Activated CD4-positive, alpha-beta T cell treated with anti-CD3 and anti-CD28 coated beads, Interleukin-2, amount 50 U/mL, for 1 hour (primary cell): Measurements from ENCODE around the gene TESK2.
"Not testable (repeated sequence)": the region's sequence is repeated elsewhere in the genome, so short reads cannot be mapped to it uniquely, and the experiment has no call there.

Experiments used
- DNase-seq: peaks from one replicate; pipeline ENCODE4 v3.0.0-alpha.2; 2020

Gene TESK2, protein sequence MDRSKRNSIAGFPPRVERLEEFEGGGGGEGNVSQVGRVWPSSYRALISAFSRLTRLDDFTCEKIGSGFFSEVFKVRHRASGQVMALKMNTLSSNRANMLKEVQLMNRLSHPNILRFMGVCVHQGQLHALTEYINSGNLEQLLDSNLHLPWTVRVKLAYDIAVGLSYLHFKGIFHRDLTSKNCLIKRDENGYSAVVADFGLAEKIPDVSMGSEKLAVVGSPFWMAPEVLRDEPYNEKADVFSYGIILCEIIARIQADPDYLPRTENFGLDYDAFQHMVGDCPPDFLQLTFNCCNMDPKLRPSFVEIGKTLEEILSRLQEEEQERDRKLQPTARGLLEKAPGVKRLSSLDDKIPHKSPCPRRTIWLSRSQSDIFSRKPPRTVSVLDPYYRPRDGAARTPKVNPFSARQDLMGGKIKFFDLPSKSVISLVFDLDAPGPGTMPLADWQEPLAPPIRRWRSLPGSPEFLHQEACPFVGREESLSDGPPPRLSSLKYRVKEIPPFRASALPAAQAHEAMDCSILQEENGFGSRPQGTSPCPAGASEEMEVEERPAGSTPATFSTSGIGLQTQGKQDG

DNA sequence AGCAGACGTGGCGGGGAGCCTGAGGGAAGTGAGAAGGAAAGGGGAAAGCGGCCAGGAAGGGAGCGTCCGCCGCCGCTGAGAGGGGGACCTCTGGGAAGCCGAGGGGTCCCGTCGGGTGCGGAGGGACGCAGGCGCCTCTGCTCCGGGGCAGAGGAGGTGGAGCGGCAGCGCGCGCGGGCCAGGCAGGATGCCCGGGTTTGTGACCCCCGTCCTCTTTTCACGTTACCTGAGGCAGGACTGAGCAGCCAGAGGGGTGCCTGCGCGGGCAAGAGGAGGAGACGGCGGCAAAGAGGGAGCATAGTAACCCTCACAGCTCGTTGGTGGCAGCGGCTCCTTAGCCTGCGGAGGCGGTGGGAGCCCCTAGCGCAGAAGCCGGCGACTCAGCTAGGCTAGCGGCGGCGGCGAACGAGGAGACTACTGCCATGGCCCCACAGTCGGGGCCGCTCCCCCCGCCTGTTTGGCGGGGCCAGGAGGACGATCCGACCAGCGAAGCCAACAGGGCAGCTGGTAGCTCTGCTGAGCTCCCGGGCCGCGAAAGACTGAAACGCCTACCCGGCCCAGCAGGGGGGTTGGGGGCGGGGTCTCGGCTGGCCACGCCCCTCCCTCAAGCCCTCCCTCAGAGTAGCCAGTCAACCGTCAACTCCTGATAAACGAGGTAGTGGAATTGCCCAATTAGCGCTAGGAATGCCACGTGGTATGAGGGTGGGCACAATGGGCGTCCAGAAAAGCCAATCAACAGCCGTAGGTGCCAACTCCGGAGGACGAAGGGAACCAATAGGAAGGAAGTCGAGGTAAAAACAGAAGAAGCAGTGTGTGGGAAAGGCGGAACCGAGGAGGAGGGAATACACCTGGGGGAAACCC lies at the start of gene TESK2:
Gene TESK2, minus strand, starts transcription at position 538 of the 861 bp plus-strand sequence. CDS start 33,378 bp downstream, outside the sequence.
- peak; percentile 94 for DNase-seq

DNA sequence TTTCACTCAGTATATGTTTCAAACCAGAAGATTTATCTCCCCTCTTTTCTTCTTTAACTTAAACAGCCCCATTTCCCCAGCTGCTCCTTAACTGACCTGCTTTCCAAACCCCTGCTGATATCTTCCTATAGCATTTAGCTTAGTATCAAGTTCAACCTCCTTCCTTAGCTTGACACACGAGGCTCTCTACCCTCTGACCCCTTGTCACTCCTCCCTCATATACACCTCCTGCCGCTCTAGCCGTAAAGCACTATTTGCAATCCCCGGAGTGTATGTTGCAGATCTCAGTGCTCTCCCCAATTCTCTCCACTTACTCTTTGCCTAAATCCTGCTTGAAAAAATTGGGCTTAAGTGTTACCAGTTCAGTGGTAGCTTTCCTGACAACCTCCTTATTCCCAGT lies 45.9 kb upstream of the TESK2 start:
- DNase-seq = no peak

DNA sequence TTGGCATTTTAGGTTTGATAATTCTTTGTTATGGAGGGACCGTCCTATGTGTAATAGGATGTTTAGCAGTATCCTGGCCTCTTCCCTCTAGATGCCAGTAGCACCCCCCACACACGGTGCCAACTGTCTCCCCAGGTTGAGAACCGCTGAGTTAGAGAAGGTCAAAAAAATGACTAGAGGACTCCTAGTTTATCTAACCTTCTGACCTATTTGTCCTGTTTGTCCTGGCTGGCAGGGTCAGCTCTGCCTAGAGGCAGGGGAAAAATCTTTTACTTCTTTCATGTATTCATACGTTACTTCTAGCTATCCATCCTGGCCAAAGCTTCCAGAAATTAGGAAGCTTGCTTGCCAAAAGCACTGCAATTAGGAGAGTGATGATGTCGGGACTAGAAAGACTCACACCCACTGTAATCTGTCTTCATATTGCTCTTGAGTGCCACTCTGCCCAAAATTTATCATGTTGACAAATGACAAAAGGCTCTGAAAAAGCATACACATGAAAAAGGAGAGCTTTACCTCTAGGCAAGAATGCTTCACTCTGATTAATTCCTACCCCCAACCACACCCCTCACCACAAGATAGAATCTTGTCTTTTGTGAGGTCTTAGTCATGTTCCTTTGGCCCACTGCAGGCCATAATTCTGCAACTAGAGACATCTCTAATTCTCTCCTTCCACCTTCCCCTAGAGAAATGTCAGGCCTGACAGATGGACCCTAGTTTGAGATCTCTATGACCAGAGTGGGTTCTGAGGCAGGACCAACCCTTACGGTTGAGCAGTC lies 45.2 kb upstream of the TESK2 start:
- DNase-seq = no peak

DNA sequence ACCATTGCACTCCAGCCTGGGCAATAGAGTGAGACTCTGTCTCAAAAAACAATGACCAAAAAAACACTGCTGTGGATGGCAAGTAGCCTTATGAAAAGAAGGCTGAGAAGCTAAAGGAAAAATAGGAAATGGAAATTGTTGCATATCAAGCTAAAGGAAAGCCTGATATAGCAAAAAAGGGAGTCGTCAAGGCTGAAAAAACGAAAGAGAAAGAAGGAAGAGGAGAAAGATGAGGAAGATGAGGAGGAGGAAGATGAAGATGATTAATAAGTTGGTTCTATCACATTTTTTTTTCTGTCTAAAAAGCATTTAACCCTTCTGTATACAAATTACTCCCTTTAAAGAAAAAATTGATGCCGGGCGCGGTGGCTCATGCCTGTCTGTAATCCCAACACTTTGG lies 40.9 kb upstream of the TESK2 start:
- DNase-seq = no peak

DNA sequence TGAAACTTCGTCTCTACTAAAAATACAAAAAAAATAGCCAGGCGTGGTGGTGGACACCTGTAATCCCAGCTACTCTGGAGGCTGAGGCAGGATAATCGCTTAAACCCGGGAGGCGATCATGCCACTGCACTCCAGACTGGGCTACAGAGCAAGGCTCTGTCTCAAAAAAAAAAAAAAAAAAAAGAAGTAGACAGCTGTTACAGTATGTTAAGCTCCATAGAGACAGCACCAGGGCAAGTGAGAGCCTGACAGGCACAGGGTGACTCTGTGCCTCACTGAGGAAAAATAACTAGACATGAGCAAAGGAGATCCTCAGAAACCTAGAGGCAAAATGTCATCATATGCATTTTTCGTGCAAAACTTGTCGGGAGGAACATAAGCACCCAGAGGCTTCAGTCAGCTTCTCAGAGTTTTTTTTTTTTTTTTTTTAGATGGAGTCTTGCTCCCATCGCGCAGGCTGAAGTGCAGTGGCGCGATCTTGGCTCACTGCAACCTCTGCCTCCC lies 39.7 kb upstream of the TESK2 start:
- no peak for DNase-seq

DNA sequence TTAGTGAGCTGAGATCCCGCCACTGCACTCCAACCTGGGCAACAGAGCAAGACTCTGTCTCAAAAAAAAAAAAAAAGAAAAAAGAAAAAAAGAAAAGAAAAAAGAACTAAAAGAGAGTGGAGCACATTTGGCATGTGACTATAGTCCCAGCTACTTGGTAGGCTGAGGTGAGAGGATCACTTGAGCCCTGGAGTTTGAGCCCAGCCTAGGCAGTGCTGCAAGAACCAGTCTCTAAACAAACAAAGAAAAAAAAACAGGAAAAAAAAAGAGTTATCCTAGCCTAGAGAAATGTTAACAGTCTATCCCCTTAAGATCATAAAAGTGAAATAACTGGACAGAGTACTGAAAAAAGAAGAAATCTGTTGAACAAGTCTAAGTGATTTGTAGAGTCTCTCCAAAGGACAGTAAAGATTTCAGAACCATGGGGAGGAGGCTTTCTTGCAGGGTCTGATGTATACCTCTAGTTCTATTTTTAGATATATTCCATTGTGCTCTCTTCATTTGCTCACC lies 35.2 kb upstream of the TESK2 start:
- no peak for DNase-seq

DNA sequence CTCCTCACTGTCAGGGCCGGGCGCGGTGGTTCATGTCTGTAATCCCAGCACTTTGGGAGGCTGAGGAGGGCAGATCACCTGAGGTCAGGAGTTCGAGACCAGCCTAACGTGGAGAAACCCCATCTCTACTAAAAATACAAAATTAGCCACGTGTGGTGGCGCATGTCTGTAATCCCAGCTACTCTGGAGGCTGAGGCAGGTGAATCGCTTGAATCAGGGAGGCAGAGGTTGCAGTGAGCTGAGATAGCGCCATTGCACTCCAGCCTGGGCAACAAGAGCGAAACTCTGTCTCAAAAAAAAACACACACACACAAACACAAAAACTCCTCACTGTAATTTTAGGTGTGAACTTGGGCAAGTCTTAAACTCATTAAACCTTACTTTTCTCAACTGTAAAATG lies 33.0 kb upstream of the TESK2 start:
- not testable (repeated sequence) for DNase-seq

DNA sequence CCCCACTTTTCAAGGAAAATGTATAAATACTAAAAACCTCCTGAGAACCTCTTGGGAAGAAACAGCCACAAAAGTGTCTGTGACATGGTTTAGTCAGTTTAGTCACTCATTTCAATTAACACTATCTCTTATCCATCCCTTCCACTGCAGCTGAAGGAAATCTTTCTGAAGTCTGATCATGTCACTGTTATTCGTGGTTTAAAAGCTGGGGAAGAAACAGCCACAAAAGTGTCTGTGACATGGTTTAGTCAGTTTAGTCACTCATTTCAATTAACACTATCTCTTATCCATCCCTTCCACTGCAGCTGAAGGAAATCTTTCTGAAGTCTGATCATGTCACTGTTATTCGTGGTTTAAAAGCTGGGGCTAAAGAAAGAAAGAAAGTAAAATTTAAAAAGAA lies 32.6 kb upstream of the TESK2 start:
- DNase-seq = not testable (repeated sequence)

DNA sequence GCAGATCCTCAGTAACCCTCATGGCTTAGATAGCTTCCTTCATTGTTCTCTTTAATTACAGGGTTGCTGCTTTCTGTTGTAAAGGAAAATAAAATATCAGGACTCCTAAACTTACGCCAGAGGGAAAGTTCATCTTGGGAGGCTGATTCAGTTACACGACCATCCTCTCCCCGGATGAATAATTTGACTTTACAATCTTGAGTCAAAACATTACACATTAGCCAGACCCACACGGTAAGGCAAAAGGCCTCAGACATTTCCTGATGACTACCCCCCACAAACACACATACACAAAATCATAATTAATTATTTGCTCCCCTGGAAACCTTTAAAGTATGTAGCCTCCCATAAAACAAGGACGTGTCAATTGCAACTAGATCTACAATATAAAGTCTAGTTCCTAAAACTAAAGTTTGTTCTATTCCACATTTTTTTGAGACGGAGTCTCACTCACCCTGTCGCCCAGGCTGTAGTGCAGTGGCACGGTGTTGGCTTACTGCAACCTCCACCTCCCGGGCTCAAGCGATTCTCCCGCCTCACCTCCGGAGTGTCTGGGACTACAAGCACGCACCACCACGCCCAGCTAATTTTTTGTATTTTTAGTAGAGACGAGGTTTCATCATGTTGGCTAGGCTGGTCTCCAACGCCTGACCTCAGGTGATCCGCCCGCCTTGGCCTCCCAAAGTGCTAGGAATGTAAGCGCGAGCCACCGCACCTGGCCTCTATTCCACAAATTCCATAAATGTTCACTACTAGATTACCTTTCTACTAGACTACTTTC lies 31.6 kb upstream of the TESK2 start:
- DNase-seq = no peak

DNA sequence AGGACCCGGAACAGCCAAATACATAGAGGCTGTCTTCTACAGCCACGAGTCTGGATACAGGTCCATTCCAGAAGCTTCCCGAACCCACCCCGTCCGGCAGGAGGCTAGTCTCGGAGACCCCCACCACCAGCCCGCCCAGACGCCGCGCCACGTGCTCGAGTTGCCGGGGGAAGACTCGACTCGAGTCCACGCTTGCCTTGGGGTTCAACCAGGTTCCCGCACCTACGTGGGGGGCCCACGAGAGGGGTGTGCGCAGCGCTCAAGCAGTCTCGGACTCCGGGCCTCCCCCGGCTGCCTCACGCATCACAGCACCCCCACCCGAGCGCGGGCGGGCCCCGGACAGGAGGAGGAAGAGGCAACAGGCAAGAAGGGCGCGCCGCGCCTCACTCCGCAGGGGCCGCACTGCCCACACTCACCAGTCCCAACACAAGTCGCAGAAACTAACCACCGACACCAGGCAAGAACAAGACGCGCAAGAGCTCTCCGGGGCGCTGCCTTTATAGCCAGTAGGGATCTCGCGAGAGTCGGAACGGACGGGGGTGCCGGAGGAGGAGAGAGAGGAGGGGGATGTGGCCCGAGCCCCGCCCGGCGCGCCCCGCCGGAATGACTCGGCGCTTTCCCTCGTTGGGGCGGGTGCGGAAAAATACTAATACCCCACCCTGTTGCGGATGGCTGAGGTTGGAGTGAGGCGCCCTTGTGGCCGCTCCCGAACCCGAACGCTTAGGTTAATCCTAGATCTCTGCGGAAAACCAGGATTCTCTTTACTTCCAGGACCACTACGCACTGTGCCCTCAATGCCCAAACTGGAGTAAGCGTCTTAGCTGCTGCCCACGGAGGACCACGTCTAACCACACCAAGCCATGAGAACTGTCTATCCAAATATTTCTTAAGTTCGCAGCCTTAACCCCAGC lies 30.7 kb upstream of the TESK2 start, which contains the start of gene PRDX1:
Gene PRDX1, minus strand, starts transcription at position 472 of the 911 bp plus-strand sequence. CDS start 2,841 bp downstream, outside the sequence.
- peak; percentile 97 for DNase-seq

DNA sequence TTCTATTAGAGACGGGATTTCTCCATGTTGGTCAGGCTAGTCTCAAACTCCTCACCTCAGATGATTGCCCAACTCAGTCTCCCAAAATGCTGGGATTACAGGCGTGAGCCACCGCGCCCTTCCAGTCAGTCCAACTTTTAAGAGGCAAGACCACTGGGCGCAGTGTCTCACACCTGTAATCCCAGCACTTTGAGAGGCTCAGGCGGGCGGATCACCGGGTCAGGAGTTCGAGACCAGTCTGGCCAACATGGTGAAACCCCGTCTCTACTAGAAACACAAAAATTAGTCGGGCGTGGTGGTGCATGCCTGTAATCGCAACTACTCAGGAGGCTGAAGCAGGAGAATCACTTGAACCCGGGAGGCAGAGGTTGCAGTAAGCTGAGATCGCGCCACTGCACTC lies 28.8 kb upstream of the TESK2 start:
- not testable (repeated sequence) for DNase-seq

DNA sequence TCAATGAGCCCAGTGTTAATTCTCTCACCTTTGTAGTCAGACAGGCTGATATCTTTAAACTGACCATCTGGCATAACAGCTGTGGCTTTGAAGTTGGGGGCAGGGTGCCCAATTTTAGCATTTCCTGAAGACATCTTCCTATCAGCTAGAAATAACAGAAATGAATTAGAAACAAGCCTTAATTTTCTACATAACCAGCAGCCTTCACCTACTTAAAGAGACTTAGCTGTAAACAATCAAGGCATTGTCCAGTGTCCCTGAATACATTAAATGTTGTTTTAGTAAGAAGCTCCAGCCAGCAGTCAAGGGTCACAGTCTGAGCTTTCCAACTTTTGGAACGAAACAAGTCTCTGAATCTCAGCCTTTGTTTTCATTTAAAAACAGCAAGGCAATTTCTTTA lies 27.9 kb upstream of the TESK2 start:
- no peak for DNase-seq

DNA sequence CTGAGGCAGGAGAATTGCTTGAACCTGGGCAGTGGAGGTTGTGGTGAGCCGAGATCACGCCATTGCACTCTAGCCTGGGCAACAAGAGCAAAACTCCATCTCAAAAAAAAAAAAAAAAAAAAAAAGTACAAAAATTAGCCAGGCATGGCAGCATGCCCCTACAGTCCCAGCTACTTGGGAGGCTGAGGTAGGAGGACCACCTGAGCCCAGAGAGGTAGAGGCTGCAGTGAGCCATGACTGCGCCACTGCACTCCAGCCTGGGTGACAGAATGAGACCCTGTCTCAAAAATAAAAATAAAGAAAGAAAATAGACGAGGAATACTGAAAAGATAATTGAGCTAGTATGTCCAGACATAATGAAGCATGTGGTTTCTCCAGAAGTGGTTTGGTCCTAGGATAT lies 27.4 kb upstream of the TESK2 start:
- DNase-seq = not testable (repeated sequence)

DNA sequence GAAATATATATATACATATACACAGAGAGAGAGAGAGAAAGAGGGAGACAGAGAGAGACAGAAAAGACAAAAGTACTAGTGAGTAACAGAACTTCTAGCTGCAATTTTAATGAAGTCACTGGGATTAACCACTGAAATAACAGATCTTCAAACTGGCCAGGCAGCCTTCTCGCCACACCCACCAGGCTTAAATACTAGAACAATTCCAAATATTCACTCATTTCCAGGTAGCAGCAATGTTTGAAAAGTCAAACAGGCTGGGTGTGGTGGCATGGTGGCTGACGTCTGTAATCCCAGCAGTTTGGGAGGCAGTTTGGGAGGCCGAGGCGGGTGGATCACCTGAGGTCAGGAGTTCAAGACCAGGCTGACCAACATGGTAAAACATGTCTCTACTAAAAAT lies 25.5 kb upstream of the TESK2 start:
- DNase-seq = no peak

DNA sequence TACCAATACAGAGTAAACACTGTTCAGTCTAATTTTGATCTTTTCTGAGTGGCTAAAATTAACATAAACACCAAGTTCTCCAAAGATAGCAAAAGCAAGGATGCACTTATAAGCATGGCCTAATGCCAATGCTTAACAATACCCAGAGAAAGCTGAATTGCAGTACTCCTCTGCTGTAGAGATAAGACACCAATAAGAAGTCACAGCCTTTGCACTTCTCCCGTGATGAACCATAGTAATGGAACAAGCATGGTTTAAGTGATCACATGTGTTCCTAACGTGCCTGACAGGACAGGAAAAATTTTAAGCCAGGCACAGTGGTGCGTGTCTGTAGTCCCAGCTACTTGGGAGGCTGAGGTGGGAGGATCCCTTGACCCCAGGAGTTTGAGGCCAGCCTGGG lies 25.1 kb upstream of the TESK2 start:
- no peak for DNase-seq

DNA sequence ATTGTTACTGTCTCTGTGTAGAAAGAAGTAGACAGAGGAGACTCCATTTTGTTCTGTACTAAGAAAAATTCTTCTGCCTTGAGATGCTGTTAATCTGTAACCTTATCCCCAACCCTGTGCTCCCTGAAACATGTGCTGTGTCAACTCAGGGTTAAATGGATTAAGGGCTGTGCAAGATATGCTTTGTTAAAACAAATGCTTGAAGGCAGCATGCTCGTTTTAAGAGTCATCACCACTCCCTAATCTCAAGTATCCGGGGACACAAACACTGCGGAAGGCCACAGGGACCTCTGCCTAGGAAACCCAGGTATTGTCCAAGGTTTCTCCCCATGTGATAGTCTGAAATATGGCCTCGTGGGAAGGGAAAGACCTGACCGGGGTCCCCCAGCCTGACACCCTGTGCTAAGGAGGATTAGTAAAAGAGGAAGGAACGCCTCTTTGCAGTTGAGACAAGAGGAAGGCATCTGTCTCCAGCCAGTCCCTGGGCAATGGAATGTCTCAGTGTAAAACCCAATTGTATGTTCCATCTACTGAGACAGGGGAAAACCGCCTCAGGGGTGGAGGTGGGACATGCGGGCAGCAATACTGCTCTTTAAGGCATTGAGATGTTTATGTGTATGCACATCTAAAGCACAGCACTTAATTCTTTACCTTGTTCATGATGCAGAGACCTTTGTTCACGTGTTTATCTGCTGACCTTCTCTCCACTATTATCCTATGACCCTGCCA lies 22.7 kb upstream of the TESK2 start:
- DNase-seq = not testable (repeated sequence)

DNA sequence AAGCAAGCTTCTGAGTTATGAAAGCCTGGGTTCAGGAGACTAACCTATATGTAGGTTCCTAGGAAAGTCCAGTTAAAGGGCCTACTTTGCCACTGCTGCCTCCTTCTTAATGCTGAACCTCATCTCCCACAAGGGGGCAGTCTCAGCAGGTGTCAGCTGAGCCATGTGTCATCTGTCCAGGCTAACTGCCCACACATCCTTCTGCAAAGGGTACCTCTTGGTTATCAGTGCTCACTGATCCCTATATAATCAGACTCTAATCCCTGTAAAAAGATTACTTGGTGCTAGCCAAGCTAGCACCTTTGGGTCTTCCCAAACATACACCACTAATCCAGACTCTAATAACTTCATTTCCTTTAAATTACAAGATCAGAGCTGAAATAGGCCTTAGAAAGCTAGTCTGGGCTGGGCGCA lies 21.7 kb upstream of the TESK2 start:
- DNase-seq = peak; percentile 51

DNA sequence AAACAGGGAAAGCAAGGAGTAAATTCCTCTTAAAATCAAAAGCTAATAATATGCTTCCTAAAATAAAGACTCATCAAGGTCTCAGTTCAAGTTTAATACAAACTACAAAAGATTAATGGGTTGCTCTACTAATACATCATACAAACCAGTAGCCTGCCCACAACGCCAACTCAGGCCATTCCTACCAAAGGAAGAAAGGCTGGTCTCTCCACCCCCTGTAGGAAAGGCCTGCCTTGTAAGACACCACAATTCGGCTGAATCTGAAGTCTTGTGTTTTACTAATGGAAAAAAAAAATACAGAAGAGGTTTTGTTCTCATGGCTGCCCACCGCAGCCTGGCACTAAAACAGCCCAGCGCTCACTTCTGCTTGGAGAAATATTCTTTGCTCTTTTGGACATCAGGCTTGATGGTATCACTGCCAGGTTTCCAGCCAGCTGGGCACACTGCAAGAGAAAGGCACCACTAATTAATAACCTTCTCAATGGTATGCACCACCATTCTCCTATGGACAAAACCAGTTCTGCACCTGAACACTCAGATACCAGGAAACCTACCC lies 20.1 kb upstream of the TESK2 start:
- DNase-seq = no peak
